ENCODE data around the gene CLRN1. TPM values are rescaled to one million over a fixed set of nuclear protein-coding genes. Genes with fewer than 3 reads are reported as not detected.

The CLRN1 gene
- total and polyA plus RNA-seq, 4 donors: not detected

DNA sequence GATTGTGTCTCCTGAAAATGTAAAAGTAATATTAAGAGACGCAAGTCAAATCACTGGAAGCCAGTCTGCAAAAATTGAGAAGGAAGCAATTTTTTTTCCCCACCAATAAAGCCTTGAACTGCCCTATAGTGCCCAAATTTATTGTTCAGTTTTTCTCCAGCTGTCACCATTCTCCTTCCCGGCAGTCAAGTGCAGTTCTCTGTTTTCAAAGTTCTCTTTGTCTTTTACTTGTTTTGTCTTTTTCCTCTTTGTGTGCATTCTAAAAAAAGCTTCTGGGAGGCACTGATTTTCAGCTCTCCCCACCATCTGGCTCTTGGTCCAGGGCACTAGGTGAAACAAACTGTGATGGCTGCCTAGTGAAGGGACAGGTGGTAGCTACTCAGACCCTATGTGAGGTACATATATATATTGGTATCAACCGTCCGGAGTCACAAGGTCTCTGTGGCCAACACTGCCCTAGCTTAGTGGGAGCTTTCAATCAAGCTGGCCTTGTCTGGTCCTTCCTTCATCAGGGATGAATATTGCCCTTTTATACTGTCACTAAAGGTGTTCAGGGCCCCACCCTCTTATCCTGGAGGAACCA, 6.1 kb upstream of the CLRN1 start:
- 89% methylated on average over 4 of the region's 4 CpGs for WGBS
- Histone ChIP-seq H3K4me3 (ENCODE audit: low read depth in 1 of 3, low read length in 3 of 3) (no peak overlapping the region), H3K9ac (ENCODE audit: low read depth in 1 of 2, low read length in 2 of 2) (no peak overlapping the region), H3K9me3 (ENCODE audit: control insufficient read depth in 4 of 4, low read length in 3 of 4) (no peaks in the 10 kb centered on the region), H3K27me3 (ENCODE audit: control insufficient read depth in 4 of 4, insufficient read depth in 4 of 4, low read length in 3 of 4) (peaks cover 0 to 3% (median under 1%) of the 10 kb centered on the region in 4 donors), H3K4me1 (ENCODE audit: control insufficient read depth in 4 of 4, insufficient read depth in 4 of 4, low read length in 3 of 4) (no peaks in the 10 kb centered on the region), H3K27ac (ENCODE audit: low read depth in 1 of 2, low read length in 2 of 2) (no peak overlapping the region), H3K36me3 (ENCODE audit: control insufficient read depth in 4 of 4, insufficient read depth in 3 of 4, low read depth in 1 of 4, low read length in 3 of 4) (no peaks in the 10 kb centered on the region)
- TF ChIP-seq JUND (IDR thresholded peaks at IDR 0.05) (no peak), EGR1 (IDR thresholded peaks at IDR 0.05; ENCODE audit: low read depth in 2 of 2) (no peak), NR2F2 (IDR thresholded peaks at IDR 0.05) (no peak), CTCF (IDR thresholded peaks at IDR 0.05; ENCODE audit: low read depth, low read length, missing input control) (no peak), TAF1 (conservative IDR thresholded peaks at IDR 0.05) (no peak)
- TF ChIP-seq, protein P1, sequence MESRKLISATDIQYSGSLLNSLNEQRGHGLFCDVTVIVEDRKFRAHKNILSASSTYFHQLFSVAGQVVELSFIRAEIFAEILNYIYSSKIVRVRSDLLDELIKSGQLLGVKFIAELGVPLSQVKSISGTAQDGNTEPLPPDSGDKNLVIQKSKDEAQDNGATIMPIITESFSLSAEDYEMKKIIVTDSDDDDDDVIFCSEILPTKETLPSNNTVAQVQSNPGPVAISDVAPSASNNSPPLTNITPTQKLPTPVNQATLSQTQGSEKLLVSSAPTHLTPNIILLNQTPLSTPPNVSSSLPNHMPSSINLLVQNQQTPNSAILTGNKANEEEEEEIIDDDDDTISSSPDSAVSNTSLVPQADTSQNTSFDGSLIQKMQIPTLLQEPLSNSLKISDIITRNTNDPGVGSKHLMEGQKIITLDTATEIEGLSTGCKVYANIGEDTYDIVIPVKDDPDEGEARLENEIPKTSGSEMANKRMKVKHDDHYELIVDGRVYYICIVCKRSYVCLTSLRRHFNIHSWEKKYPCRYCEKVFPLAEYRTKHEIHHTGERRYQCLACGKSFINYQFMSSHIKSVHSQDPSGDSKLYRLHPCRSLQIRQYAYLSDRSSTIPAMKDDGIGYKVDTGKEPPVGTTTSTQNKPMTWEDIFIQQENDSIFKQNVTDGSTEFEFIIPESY (IDR thresholded peaks at IDR 0.05): no peak
- TF ChIP-seq, protein P2, sequence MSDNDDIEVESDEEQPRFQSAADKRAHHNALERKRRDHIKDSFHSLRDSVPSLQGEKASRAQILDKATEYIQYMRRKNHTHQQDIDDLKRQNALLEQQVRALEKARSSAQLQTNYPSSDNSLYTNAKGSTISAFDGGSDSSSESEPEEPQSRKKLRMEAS (IDR thresholded peaks at IDR 0.05): no peak
- TF ChIP-seq, protein P3, sequence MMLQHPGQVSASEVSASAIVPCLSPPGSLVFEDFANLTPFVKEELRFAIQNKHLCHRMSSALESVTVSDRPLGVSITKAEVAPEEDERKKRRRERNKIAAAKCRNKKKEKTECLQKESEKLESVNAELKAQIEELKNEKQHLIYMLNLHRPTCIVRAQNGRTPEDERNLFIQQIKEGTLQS (IDR thresholded peaks at IDR 0.05): no peak
- DNase-seq (ENCODE audit: low spot score): no peak

DNA sequence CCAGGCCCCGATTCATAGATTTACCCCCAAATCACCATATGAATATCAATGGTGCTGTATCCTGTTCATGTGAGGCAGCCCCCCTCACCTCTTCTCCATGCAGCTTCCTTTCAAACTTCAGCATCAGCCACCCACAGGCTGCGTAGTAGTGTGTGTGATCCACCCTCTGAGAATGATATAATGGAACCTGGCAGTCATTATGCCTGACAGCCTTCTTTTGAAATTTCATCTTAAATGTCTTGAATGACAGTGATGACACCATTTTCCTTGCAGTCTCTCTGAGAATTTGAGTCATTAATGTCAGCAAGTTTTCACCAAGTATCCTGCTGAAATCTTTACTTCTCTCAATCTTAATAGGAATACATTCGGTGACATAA, 3.5 kb upstream of the CLRN1 start:
- peaks cover 0 to 2% (median 0%) of the 10 kb centered on the region in 4 donors for H3K27me3 ChIP-seq (ENCODE audit: control insufficient read depth in 4 of 4, insufficient read depth in 4 of 4, low read length in 3 of 4)
- no peaks in the 10 kb centered on the region for H3K36me3 ChIP-seq (ENCODE audit: control insufficient read depth in 4 of 4, insufficient read depth in 3 of 4, low read depth in 1 of 4, low read length in 3 of 4)
- TF ChIP-seq HNF4G (IDR thresholded peaks at IDR 0.05) (no peak), TAF1 (conservative IDR thresholded peaks at IDR 0.05) (no peak), YY1 (IDR thresholded peaks at IDR 0.05) (no peak), SP1 (IDR thresholded peaks at IDR 0.05) (no peak), EGR1 (IDR thresholded peaks at IDR 0.05; ENCODE audit: low read depth in 2 of 2) (no peak), CTCF (IDR thresholded peaks at IDR 0.05; ENCODE audit: low read depth, low read length, missing input control) (no peak), NR2F2 (IDR thresholded peaks at IDR 0.05) (no peak), RAD21 (IDR thresholded peaks at IDR 0.05) (no peak), FOXA2 (IDR thresholded peaks at IDR 0.05) (no peak)
- TF ChIP-seq, protein P2 (IDR thresholded peaks at IDR 0.05): no peak
- TF ChIP-seq, protein P1 (IDR thresholded peaks at IDR 0.05): no peak
- H3K4me3 ChIP-seq (ENCODE audit: low read depth in 1 of 3, low read length in 3 of 3): no peak overlapping the region
- H3K9me3 ChIP-seq (ENCODE audit: control insufficient read depth in 4 of 4, low read length in 3 of 4): no peaks in the 10 kb centered on the region
- no peak for DNase-seq (ENCODE audit: low spot score)
- H3K27ac ChIP-seq (ENCODE audit: low read depth in 1 of 2, low read length in 2 of 2): no peak overlapping the region
- H3K9ac ChIP-seq (ENCODE audit: low read depth in 1 of 2, low read length in 2 of 2): no peak overlapping the region
- H3K4me1 ChIP-seq (ENCODE audit: control insufficient read depth in 4 of 4, insufficient read depth in 4 of 4, low read length in 3 of 4): no peaks in the 10 kb centered on the region
- WGBS: 72% methylated on average over 3 of the region's 3 CpGs
